ENCODE data around the gene SUFU.
"Not testable (repeated sequence)": the region's sequence is repeated elsewhere in the genome, so short reads cannot be mapped to it uniquely, and the experiment has no call there.

Gene SUFU

GRCh38 chr10:102652170-102652916 lies 148.6 kb downstream of the SUFU start:
- no peak for DNase-seq (ENCODE audit: low spot score)

- no peak for DNase-seq (ENCODE audit: low spot score)
Observed at GRCh38 chr10:102653060-102653459, 149.3 kb downstream of the SUFU start.

- no peak for DNase-seq (ENCODE audit: low spot score)
Observed at GRCh38 chr10:102654566-102654965, 150.8 kb downstream of the SUFU start.

GRCh38 chr10:102654969-102655368 lies 151.2 kb downstream of the SUFU start:
- DNase-seq (ENCODE audit: low spot score): no peak

GRCh38 chr10:102656026-102656425 lies 152.3 kb downstream of the SUFU start:
- DNase-seq (ENCODE audit: low spot score): no peak

- no peak for DNase-seq (ENCODE audit: low spot score)
Observed at GRCh38 chr10:102656791-102657371, 153.1 kb downstream of the SUFU start.

- DNase-seq (ENCODE audit: low spot score): no peak
Observed at GRCh38 chr10:102657451-102657850, 153.7 kb downstream of the SUFU start.

- no peak for DNase-seq (ENCODE audit: low spot score)
Observed at GRCh38 chr10:102657984-102658724, 154.4 kb downstream of the SUFU start.

- DNase-seq (ENCODE audit: low spot score): no peak
Observed at GRCh38 chr10:102658802-102659201, 155.0 kb downstream of the SUFU start.

GRCh38 chr10:102660888-102661657 lies 157.3 kb downstream of the SUFU start:
- DNase-seq (ENCODE audit: low spot score): no peak

- DNase-seq (ENCODE audit: low spot score): no peak
Observed at GRCh38 chr10:102661658-102662028, 157.9 kb downstream of the SUFU start.

- no peak for DNase-seq (ENCODE audit: low spot score)
Observed at GRCh38 chr10:102665904-102666509, 162.2 kb downstream of the SUFU start.

- not testable (repeated sequence) for DNase-seq (ENCODE audit: low spot score)
Observed at GRCh38 chr10:102667411-102667810, 163.6 kb downstream of the SUFU start.

- DNase-seq (ENCODE audit: low spot score): no peak
Observed at GRCh38 chr10:102668326-102669107, 164.7 kb downstream of the SUFU start.

GRCh38 chr10:102669206-102670064 lies 165.7 kb downstream of the SUFU start:
- DNase-seq (ENCODE audit: low spot score): no peak

- no peak for DNase-seq (ENCODE audit: low spot score)
Observed at GRCh38 chr10:102670065-102670670, 166.4 kb downstream of the SUFU start.

- DNase-seq (ENCODE audit: low spot score): no peak
Observed at GRCh38 chr10:102670871-102671434, 167.2 kb downstream of the SUFU start.

GRCh38 chr10:102673236-102673818 lies 169.6 kb downstream of the SUFU start:
- no peak for DNase-seq (ENCODE audit: low spot score)
